ENCODE results near the gene VSTM2A. TPM values are rescaled to one million over a fixed set of nuclear protein-coding genes. Genes with fewer than 3 reads are reported as not detected.

Gene VSTM2A, protein sequence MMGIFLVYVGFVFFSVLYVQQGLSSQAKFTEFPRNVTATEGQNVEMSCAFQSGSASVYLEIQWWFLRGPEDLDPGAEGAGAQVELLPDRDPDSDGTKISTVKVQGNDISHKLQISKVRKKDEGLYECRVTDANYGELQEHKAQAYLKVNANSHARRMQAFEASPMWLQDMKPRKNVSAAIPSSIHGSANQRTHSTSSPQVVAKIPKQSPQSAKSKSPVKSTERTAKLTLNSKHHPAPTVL
- not detected in 2 replicates for total RNA-seq

DNA sequence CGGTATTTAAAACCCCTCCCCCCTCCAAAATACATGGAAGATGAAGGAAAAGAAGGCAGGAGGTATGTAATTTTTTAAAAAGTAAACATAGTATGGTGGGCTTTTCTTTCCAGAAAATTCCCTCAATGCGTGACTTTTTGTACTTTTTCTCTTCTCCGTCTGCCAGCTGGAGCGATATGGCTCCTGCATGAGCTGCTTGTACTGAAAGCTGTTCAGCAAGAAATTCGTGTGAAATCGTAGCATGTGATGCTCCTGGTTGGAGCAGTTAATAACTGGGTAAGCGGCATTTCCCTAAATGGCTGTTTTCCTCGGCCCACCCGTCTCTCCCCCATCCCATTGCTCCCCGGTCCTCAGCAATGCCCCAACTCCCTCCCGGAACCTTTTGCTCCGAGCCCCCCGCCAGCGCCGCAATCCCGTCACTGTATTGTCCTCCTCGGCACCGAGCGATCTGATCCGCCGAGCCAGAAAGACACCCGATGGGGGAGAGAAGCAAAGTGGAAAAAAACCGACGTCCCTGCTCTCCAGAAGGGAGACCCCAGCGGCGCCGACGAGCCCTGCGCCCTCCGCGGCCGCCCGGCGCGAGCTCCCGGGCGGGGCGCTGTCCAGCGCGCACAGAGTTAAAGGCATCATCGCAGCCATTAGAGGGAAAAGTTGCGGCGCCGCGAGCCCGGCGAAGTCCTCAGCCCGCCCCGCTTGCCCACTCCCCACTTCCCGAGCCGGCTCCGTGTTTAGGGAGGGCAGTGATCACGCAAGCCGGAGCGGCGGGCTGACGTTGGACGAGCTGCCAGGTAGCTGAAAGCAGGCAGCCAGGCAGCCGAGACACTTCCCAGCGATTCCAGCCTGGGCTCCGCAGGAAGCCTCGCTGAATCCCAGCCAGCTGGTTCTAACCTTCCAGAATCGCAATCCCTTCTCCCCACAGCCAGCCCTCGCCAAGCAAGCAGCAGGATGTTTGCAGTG is at the start of gene VSTM2A:
VSTM2A (plus strand) TSS at position 707 of the 957 bp plus-strand sequence. CDS start 356 bp downstream, outside the sequence.

Other genes with a start within 250 kb of the VSTM2A start
- gene SEC61G, start 216.8 kb downstream of the VSTM2A start, total RNA-seq: 751 and 929 TPM in 2 replicates

Data from mammary microvascular endothelial cell (primary cell).